Effector memory CD8-positive, alpha-beta T cell (primary cell): ENCODE results near the gene GALNTL6.

Source experiments
- ATAC-seq: fragments of 150-1000 bp; cut with Tn5 transposase; replicated peaks from 2 replicates; pipeline ENCODE4 v1.10.0; 2021; ENCODE audit warnings: mild to moderate bottlenecking, moderate library complexity
- DNase-seq, 3 experiments: peaks; one replicate each; pipeline ENCODE4 v3.0.0; 2021
- H3K27ac Mint-ChIP-seq, 2 donors: one replicate each; pipeline ENCODE4 v1.8.0; 2022; ENCODE audit warnings: mild to moderate bottlenecking in 2 of 2, mixed read lengths in 2 of 2, moderate library complexity in 2 of 2
- H3K27me3 Mint-ChIP-seq, 2 donors: one replicate each; pipeline ENCODE4 v1.8.0; 2022; ENCODE audit warnings: mixed read lengths in 2 of 2
- H3K36me3 Mint-ChIP-seq: one replicate; pipeline ENCODE4 v1.8.0; 2022; ENCODE audit warnings: mild to moderate bottlenecking, moderate library complexity, mixed read lengths; ENCODE audit not compliant: insufficient read depth
- H3K4me1 Mint-ChIP-seq, 2 donors: one replicate each; pipeline ENCODE4 v1.8.0; 2022; ENCODE audit warnings: low read depth in 2 of 2, mixed read lengths in 2 of 2
- H3K4me3 Mint-ChIP-seq, 2 donors: one replicate each; pipeline ENCODE4 v1.8.0; 2022; ENCODE audit warnings: mild to moderate bottlenecking in 2 of 2, mixed read lengths in 2 of 2, moderate library complexity in 2 of 2
- H3K9me3 Mint-ChIP-seq, 2 donors: one replicate each; pipeline ENCODE4 v1.8.0; 2022; ENCODE audit warnings: mixed read lengths in 2 of 2

Gene GALNTL6

GRCh38 chr4:173074501-173074946, 1261.3 kb downstream of the GALNTL6 start:
- DNase-seq (no peak), ATAC-seq (no peak)
- peaks cover 33 to 36% of the 10 kb centered on the region in 2 donors for H3K27me3 Mint-ChIP-seq
- H3K4me1 Mint-ChIP-seq, result no peaks in the 10 kb centered on the region
- peaks cover 0 to 8% of the 10 kb centered on the region in 2 donors for H3K9me3 Mint-ChIP-seq
- no peak overlapping the region for H3K27ac Mint-ChIP-seq
- no peak overlapping the region for H3K4me3 Mint-ChIP-seq
- H3K36me3 Mint-ChIP-seq, result no peaks in the 10 kb centered on the region

GRCh38 chr4:173076903-173077634, 1263.9 kb downstream of the GALNTL6 start:
- H3K27ac Mint-ChIP-seq, result no peak overlapping the region
- DNase-seq (no peak), ATAC-seq (no peak)
- no peaks in the 10 kb centered on the region for H3K36me3 Mint-ChIP-seq
- no peak overlapping the region for H3K4me3 Mint-ChIP-seq
- H3K9me3 Mint-ChIP-seq, result peaks cover 0 to 3% of the 10 kb centered on the region in 2 donors
- peaks cover 20 to 26% of the 10 kb centered on the region in 2 donors for H3K27me3 Mint-ChIP-seq
- H3K4me1 Mint-ChIP-seq, result no peaks in the 10 kb centered on the region

GRCh38 chr4:173088144-173088543, 1274.9 kb downstream of the GALNTL6 start:
- DNase-seq (no peak), ATAC-seq (no peak)
- no peak overlapping the region for H3K27ac Mint-ChIP-seq
- no peaks in the 10 kb centered on the region for H3K4me1 Mint-ChIP-seq
- H3K9me3 Mint-ChIP-seq, result no peaks in the 10 kb centered on the region
- no peak overlapping the region for H3K4me3 Mint-ChIP-seq
- H3K27me3 Mint-ChIP-seq, result peaks cover 45 to 47% of the 10 kb centered on the region in 2 donors
- H3K36me3 Mint-ChIP-seq, result peaks cover 3% of the 10 kb centered on the region
